CD8-positive, alpha-beta memory T cell (primary cell): Measurements from ENCODE around the gene SLC30A2. TPM values are rescaled to one million over a fixed set of nuclear protein-coding genes. Genes with fewer than 3 reads are reported as not detected.
A peak's percentile ranks its signal among the peaks of the same experiment; 100 is the strongest.

Experiments used
- CTCF ChIA-PET: fragments of 350-600 bp; sonication (Branson Sonifier 250); formaldehyde crosslinking; loops from one replicate; lab custom pipeline; 2021; ENCODE audit warnings: antibody characterized with exemption; lab: Charles Lee
- POLR2A ChIA-PET: fragments of 350-600 bp; sonication (Branson Sonifier 250); formaldehyde crosslinking; loops from one replicate; lab custom pipeline; 2021; ENCODE audit warnings: antibody characterized with exemption; lab: Charles Lee
- DNase-seq, 5 donors: peaks; one replicate each; pipeline versions ENCODE4 v3.0.0 to v3.0.0-alpha.2; 2020 to 2022; ENCODE audit warnings: mixed read lengths in 1 of 5
- H3K27ac ChIP-seq: one replicate; pipeline ENCODE4 v1.7.0; 2013; ENCODE audit warnings: low read depth, mild to moderate bottlenecking, low read length, moderate library complexity
- H3K27me3 ChIP-seq: 2 replicates; pipeline ENCODE4 v1.7.0; 2013; ENCODE audit warnings: low read length, mild to moderate bottlenecking; ENCODE audit not compliant: insufficient read depth, poor library complexity, severe bottlenecking
- H3K36me3 ChIP-seq: 2 replicates; pipeline ENCODE4 v1.7.0; 2013; ENCODE audit warnings: mild to moderate bottlenecking, low read length, moderate library complexity; ENCODE audit not compliant: insufficient read depth
- H3K4me1 ChIP-seq: 2 replicates; pipeline ENCODE4 v1.7.0; 2013; ENCODE audit warnings: mild to moderate bottlenecking, low read length, moderate library complexity; ENCODE audit not compliant: insufficient read depth
- H3K4me3 ChIP-seq: 2 replicates; pipeline ENCODE4 v1.7.0; 2013; ENCODE audit warnings: mild to moderate bottlenecking, low read length
- H3K9me3 ChIP-seq: 2 replicates; pipeline ENCODE4 v1.7.0; 2013; ENCODE audit warnings: mild to moderate bottlenecking, low read length
- H3K27ac Mint-ChIP-seq, 8 donors: one replicate each; pipeline ENCODE4 v1.8.0; 2020 to 2021; ENCODE audit warnings: mixed read lengths in 8 of 8, mild to moderate bottlenecking in 6 of 8, inconsistent platforms in 3 of 8, moderate library complexity in 3 of 8
- H3K27me3 Mint-ChIP-seq, 2 donors: one replicate each; pipeline ENCODE4 v1.8.0; 2020 to 2021; ENCODE audit warnings: mixed read lengths in 2 of 2, mild to moderate bottlenecking in 1 of 2, moderate library complexity in 1 of 2
- H3K36me3 Mint-ChIP-seq, 3 donors: one replicate each; pipeline ENCODE4 v1.8.0; 2020 to 2021; ENCODE audit warnings: mixed read lengths in 3 of 3, inconsistent platforms in 1 of 3, mild to moderate bottlenecking in 1 of 3
- H3K4me1 Mint-ChIP-seq, 3 donors: one replicate each; pipeline ENCODE4 v1.8.0; 2020 to 2021; ENCODE audit warnings: mixed read lengths in 3 of 3, inconsistent platforms in 1 of 3, mild to moderate bottlenecking in 1 of 3
- H3K4me3 Mint-ChIP-seq, 7 donors: one replicate each; pipeline ENCODE4 v1.8.0; 2020 to 2021; ENCODE audit warnings: mixed read lengths in 7 of 7, mild to moderate bottlenecking in 6 of 7, moderate library complexity in 4 of 7, inconsistent platforms in 2 of 7
- H3K9me3 Mint-ChIP-seq, 5 donors: one replicate each; pipeline ENCODE4 v1.8.0; 2020 to 2022; ENCODE audit warnings: mixed read lengths in 5 of 5, mild to moderate bottlenecking in 3 of 5, moderate library complexity in 2 of 5, inconsistent platforms in 1 of 5
- polyA plus RNA-seq: library from polyadenylated mRNA; unstranded; fragments of 300-500 nt; fragmentation: Illumina TruSeq; gene quantifications from one replicate; pipeline ENCODE4 v1.2.3, GENCODE V29; 2021
- total RNA-seq, 2 experiments: library from RNA; stranded (reverse); gene quantifications; one replicate each; pipeline ENCODE4 v1.2.3, GENCODE V29; 2021

SLC30A2 gene
- total and polyA plus RNA-seq, 3 experiments from 2014 or later = not detected

GRCh38 chr1:26035959-26036755 is 9.8 kb downstream of the SLC30A2 start:
- ChIA-PET CTCF (interaction anchor here (0.6 to 2.1 kb wide), 21 partner anchors 9 to 397 kb away, joined by 3 to 10 read pairs (median 4); partner anchors contain the start of genes CEP85, SLC30A2 and ZNF593), POLR2A (no interaction called here)
- peaks cover 0 to 3% of the 10 kb centered on the region in 2 donors for H3K27me3 Mint-ChIP-seq
- H3K36me3 Mint-ChIP-seq = peaks cover 0 to 5% (median 0%) of the 10 kb centered on the region in 3 donors
- peak; percentile 65 to 79 (median 70) for DNase-seq
- H3K27ac ChIP-seq = peak overlapping the region; percentile 88
- H3K27ac Mint-ChIP-seq = peak overlapping the region; percentile 80 to 98 (median 92)
- H3K4me3 ChIP-seq = peak overlapping the region; percentile 96
- peak overlapping the region; percentile 93 to 97 (median 95) for H3K4me3 Mint-ChIP-seq
- no peaks in the 10 kb centered on the region for H3K27me3 ChIP-seq
- H3K4me1 Mint-ChIP-seq = peaks cover 6 to 13% (median 12%) of the 10 kb centered on the region in 3 donors
- H3K4me1 ChIP-seq = peaks cover 6% of the 10 kb centered on the region
- H3K36me3 ChIP-seq = no peaks in the 10 kb centered on the region
- H3K9me3 ChIP-seq = no peaks in the 10 kb centered on the region
- no peaks in the 10 kb centered on the region for H3K9me3 Mint-ChIP-seq

DNA sequence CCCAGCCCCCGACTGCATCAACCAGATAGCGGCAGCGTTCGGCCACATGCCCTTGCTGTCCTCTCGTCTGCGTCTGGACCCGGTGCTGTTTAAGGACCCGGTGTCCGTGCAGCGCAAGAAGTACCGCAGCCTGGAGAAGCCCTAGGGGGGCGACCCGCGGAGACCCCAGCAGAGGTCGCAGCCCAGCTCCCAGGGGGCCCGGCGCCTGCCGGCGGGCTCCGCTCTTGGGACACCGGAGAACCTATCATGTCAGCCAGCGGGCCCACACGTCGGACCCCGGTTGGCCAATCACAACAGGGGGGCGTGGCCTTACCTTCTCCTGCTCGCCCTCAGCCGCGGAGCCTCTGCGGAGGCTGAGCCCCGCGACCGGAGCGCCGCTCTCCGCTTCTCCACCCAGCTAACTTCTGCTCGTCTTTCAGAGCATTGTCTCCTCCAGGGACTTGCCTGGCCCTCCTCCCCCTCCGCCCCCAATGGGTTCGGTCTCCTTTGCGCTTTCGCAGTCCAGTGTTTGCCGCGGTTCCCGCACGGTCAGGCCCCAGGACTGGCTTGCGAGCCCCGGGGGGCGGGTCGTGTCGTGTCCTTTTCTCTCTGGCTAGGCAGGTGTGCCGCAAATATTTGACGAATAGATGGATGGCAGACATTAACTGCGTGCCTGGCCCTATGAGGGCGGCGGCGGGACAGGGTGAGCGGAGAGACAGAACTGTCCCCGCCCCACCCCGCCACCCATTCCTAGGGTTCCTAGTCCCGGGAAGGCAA is 10.5 kb downstream of the SLC30A2 start:
- Mint-ChIP-seq H3K27me3 (peaks cover 3 to 4% of the 10 kb centered on the region in 2 donors), H3K27ac (peak overlapping the region; percentile 80 to 98 (median 92)), H3K4me3 (peak overlapping the region; percentile 93 to 97 (median 95)), H3K36me3 (peaks cover 0 to 5% (median 0%) of the 10 kb centered on the region in 3 donors), H3K9me3 (no peaks in the 10 kb centered on the region), H3K4me1 (peaks cover 6 to 13% (median 12%) of the 10 kb centered on the region in 3 donors)
- peak overlapping the region; percentile 96 for H3K4me3 ChIP-seq
- H3K4me1 ChIP-seq = peaks cover 6% of the 10 kb centered on the region
- no peaks in the 10 kb centered on the region for H3K9me3 ChIP-seq
- no peaks in the 10 kb centered on the region for H3K36me3 ChIP-seq
- DNase-seq = peak; percentile 89 to 95 (median 91)
- H3K27ac ChIP-seq = peak overlapping the region; percentile 88
- CTCF ChIA-PET = interaction anchor here (0.6 to 2.1 kb wide), 14 partner anchors 8 to 199 kb away, joined by 3 to 10 read pairs (median 4); partner anchors contain the start of gene CEP85
- H3K27me3 ChIP-seq = no peaks in the 10 kb centered on the region
- POLR2A ChIA-PET = no interaction called here

DNA sequence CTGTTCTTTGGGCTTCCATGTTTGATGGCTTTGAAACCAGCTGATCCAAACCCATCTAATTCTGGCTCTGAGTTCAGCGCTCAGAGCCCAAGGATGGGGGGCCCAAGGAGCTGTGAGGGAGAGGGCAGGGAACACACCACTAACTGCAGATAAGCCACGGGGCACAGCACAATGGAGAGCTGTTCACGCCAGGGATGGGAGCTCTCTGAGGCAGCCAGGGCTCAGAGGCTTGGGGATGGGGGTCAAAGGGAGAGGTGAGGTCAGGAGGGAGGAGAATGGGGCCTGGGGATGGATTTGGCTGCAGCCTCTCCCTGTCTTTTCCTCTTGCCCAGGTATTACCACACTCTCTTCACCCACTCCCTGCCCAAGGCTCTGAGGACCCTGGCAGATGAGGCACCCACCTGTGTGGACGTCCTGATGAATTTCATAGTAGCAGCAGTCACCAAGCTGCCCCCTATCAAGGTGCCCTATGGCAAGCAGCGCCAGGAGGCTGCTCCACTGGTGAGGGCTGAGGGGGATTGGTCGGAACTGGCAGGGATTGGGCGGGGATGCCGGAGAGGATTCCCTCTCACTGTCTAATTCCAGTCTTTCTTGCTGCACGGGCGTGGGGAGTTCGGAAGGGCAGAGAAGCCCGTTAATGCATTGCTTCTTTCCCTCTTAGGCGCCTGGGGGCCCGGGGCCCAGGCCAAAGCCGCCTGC is 11.3 kb downstream of the SLC30A2 start:
- H3K36me3 ChIP-seq = no peaks in the 10 kb centered on the region
- H3K9me3 Mint-ChIP-seq = no peaks in the 10 kb centered on the region
- H3K27me3 Mint-ChIP-seq = peaks cover 4 to 7% of the 10 kb centered on the region in 2 donors
- H3K4me1 Mint-ChIP-seq = peaks cover 6 to 13% (median 12%) of the 10 kb centered on the region in 3 donors
- ChIA-PET CTCF (interaction anchor here (0.6 to 2.1 kb wide), 11 partner anchors 9 to 199 kb away, joined by 3 to 10 read pairs (median 4); partner anchors contain the start of gene CEP85), POLR2A (no interaction called here)
- H3K27ac ChIP-seq = peak overlapping the region; percentile 88
- H3K27me3 ChIP-seq = no peaks in the 10 kb centered on the region
- peak overlapping the region in 5 of 8 donors; percentile 42 to 88 (median 76) for H3K27ac Mint-ChIP-seq
- H3K9me3 ChIP-seq = no peaks in the 10 kb centered on the region
- peak overlapping the region; percentile 96 for H3K4me3 ChIP-seq
- H3K36me3 Mint-ChIP-seq = peaks cover 0 to 5% (median 0%) of the 10 kb centered on the region in 3 donors
- peak overlapping the region; percentile 93 to 97 (median 95) for H3K4me3 Mint-ChIP-seq
- H3K4me1 ChIP-seq = peaks cover 6% of the 10 kb centered on the region
- no peak for DNase-seq

- CTCF ChIA-PET = interaction anchor here (1.0 kb wide), 1 partner anchor 9 kb away, joined by 3 read pairs; no protein-coding TSS in a partner anchor
- DNase-seq = no peak
- Histone ChIP-seq H3K4me1 (peaks cover 6% of the 10 kb centered on the region), H3K27ac (no peak overlapping the region), H3K36me3 (no peaks in the 10 kb centered on the region), H3K9me3 (no peaks in the 10 kb centered on the region), H3K4me3 (no peak overlapping the region), H3K27me3 (no peaks in the 10 kb centered on the region)
- Mint-ChIP-seq H3K9me3 (no peaks in the 10 kb centered on the region), H3K27ac (no peak overlapping the region), H3K4me1 (peaks cover 6 to 13% (median 12%) of the 10 kb centered on the region in 3 donors), H3K36me3 (peaks cover 0 to 5% (median 0%) of the 10 kb centered on the region in 3 donors), H3K4me3 (peak overlapping the region in 2 of 7 donors; percentile 24 to 78), H3K27me3 (peaks cover 7 to 12% of the 10 kb centered on the region in 2 donors)
- POLR2A ChIA-PET = no interaction called here
These were observed 13.1 kb downstream of the SLC30A2 start for GRCh38 chr1:26032656-26033357.

- no peak overlapping the region for H3K27ac Mint-ChIP-seq
- CTCF ChIA-PET = interaction anchor here (1.0 kb wide), 1 partner anchor 8 kb away, joined by 3 read pairs; no protein-coding TSS in a partner anchor
- peaks cover 0 to 5% (median 0%) of the 10 kb centered on the region in 3 donors for H3K36me3 Mint-ChIP-seq
These were observed 14.2 kb downstream of the SLC30A2 start for GRCh38 chr1:26031611-26032220.

DNA sequence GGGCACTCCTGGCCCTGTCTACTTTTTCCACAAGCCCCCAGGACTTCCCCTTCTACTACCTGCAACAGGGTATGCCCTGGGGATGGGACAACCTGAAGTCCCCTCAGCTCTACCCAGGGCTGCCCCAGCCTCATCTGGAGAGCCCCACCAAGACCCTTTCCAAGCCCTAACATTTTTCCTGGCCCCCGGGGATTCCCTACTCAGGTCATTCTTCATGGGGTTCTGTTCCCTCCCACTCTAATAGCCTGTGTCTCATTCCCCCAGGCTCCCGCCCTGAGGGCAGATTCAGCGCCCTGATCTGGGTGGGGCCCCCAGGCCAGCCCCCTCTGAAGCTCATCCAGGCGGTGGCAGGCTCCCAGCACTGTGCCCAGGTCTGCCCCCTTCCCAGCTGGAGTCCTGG is 14.7 kb downstream of the SLC30A2 start:
- CTCF ChIA-PET = no interaction called here
- Mint-ChIP-seq H3K27ac (no peak overlapping the region), H3K9me3 (no peaks in the 10 kb centered on the region), H3K27me3 (peaks cover 7 to 14% of the 10 kb centered on the region in 2 donors), H3K4me3 (no peak overlapping the region), H3K4me1 (peaks cover 6 to 13% (median 12%) of the 10 kb centered on the region in 3 donors), H3K36me3 (peaks cover 0 to 5% (median 0%) of the 10 kb centered on the region in 3 donors)
- no peak overlapping the region for H3K27ac ChIP-seq
- H3K4me1 ChIP-seq = peaks cover 6% of the 10 kb centered on the region
- H3K4me3 ChIP-seq = no peak overlapping the region
- H3K9me3 ChIP-seq = no peaks in the 10 kb centered on the region
- POLR2A ChIA-PET = no interaction called here
- no peaks in the 10 kb centered on the region for H3K27me3 ChIP-seq
- H3K36me3 ChIP-seq = no peaks in the 10 kb centered on the region
- no peak for DNase-seq

More at GRCh38 chr1:26031611-26032220, 14.2 kb downstream of the SLC30A2 start:
- Mint-ChIP-seq H3K4me3 (peak overlapping the region in 1 of 7 donors; percentile 64), H3K27me3 (peaks cover 7 to 14% of the 10 kb centered on the region in 2 donors), H3K4me1 (peaks cover 6 to 13% (median 12%) of the 10 kb centered on the region in 3 donors), H3K9me3 (no peaks in the 10 kb centered on the region)
- Histone ChIP-seq H3K9me3 (no peaks in the 10 kb centered on the region), H3K27ac (no peak overlapping the region), H3K4me3 (no peak overlapping the region), H3K4me1 (peaks cover 6% of the 10 kb centered on the region), H3K27me3 (no peaks in the 10 kb centered on the region), H3K36me3 (no peaks in the 10 kb centered on the region)
- DNase-seq = no peak
- POLR2A ChIA-PET = no interaction called here
